H1 (cell line): ENCODE results near the gene TSTD2. TPM values are rescaled to one million over a fixed set of nuclear protein-coding genes. Genes with fewer than 3 reads are reported as not detected.

ENCODE experiments used
- CBX8 ChIP-seq: fragments of 300-800, 300-1000 bp; sonication (generic); IDR thresholded peaks from 2 replicates; pipeline ENCODE4 v1.7.1; 2016; ENCODE audit warnings: low read depth, low read length, borderline replicate concordance
- CHD7 ChIP-seq: fragments of 300-600 bp; sonication (generic); IDR thresholded peaks from 2 replicates; pipeline ENCODE4 v1.7.1; 2012; ENCODE audit warnings: low read length, moderate library complexity, mild to moderate bottlenecking, inconsistent platforms; ENCODE audit not compliant: insufficient replicate concordance
- CREB1 ChIP-seq: IDR thresholded peaks from 2 replicates; pipeline ENCODE4 v1.6.1; 2012; ENCODE audit warnings: inconsistent platforms
- GTF2F1 ChIP-seq: IDR thresholded peaks from 2 replicates; pipeline ENCODE4 v1.6.1; 2012; ENCODE audit warnings: low read depth, low read length, improper control_type of control experiment, borderline replicate concordance
- KDM4A ChIP-seq: IDR thresholded peaks from one replicate; pipeline ENCODE4 v1.7.1; 2012; ENCODE audit warnings: low read depth, mild to moderate bottlenecking, moderate library complexity, low read length, inconsistent platforms; ENCODE audit not compliant: severe bottlenecking
- SIX5 ChIP-seq: IDR thresholded peaks from 2 replicates; pipeline ENCODE4 v1.6.1; 2011; ENCODE audit warnings: mild to moderate bottlenecking, low read depth, low read length
- polyA plus RNA-seq, 7 experiments: library from polyadenylated mRNA; depleted of rRNA in 3 of 7; stranded (reverse) in 5 of 7; unstranded in 2 of 7; fragments of >200 nt in 5 of 7; fragments of 200-250 nt in 2 of 7; gene quantifications; 1 replicate in 5 of 7; 2 replicates in 1 of 7; 4 replicates in 1 of 7; pipeline versions ENCODE4 v1.2.1 to v1.2.3, GENCODE V29; 2011 to 2013; ENCODE audit warnings: missing spikeins in 2 of 7, mixed read lengths in 2 of 7
- total RNA-seq: library from RNA; stranded (reverse); fragmentation: NEBNext Ultra II Directional; extraction: Animal tissue kit (Norgen Biotek cat#: 25700); gene quantifications from 2 replicates; pipeline ENCODE4 v1.2.1, GENCODE V29; 2021

TSTD2 gene
- total and polyA plus RNA-seq, 2 of the 8 experiments (the other 6 are each of a cell fraction or from before 2014, with no cell fraction given): 16.1 to 17.5 TPM

GRCh38 chr9:97599314-97599846, 33.8 kb downstream of the TSTD2 start (continued):
- TF ChIP-seq CHD7 (no peak), CREB1 (no peak), GTF2F1 (no peak), KDM4A (no peak), CBX8 (no peak), SIX5 (no peak)
